Stimulated activated CD8-positive, alpha-beta memory T cell treated with anti-CD3 and anti-CD28 coated beads, Interleukin-4, amount 100 ng/mL, for 4 hours (primary cell): ENCODE data around the gene EMP2.

Experiments
- DNase-seq, 2 donors: peaks; one replicate each; pipeline ENCODE4 v3.0.0-alpha.2; 2020; ENCODE audit warnings: low read depth in 2 of 2, low spot score in 1 of 2

EMP2 gene

DNA sequence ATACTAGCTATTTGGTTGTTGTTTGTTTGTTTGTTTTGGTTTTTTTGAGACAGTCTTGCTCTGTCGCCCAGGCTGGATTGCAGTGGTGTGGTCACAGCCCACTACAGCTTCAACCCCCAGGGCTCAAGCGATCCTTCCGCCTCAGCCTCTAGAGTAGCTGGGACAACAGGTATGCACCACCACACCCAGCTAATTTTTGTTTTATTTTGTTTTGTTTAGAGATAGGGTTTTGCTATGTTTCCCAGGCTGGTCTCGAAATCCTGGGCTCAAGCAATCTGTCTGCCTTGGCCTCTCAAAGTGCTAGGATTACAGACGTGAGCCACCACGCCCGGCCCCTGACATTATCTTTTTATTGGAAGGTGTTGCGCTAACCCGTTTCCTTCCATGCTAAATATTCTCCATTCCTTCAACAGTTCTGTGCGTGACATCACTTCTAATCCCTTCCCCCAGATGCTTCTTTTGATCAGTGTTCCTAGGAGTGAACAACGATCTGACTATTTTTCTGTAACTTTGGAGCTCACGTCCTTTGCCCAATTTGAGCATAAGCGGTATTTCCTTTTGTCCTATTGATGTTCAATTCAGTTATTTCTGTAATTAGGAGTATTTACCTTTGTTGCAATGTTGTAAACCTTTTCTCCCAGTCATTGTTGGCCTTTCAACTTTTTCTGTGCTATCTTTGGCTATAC lies 30.2 kb upstream of the EMP2 start:
- DNase-seq = no peak

DNA sequence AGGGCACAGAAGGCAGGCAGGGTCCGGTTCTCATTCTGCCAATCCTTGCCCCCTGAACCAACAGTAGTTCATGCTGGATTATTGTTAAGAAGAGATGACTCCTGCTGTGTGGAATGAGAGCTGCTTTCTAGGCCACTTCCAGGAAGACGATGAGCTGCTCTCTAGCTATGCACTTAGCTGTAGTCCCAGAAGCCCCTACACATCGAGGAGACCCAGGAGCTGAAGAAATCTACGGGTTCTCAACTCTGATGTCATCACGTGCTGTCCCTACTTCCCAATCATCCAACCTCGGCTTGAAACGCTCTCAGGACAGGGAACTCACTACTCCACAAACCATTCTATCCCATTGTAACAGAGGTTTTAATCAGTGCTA lies 29.0 kb upstream of the EMP2 start:
- DNase-seq = no peak

DNA sequence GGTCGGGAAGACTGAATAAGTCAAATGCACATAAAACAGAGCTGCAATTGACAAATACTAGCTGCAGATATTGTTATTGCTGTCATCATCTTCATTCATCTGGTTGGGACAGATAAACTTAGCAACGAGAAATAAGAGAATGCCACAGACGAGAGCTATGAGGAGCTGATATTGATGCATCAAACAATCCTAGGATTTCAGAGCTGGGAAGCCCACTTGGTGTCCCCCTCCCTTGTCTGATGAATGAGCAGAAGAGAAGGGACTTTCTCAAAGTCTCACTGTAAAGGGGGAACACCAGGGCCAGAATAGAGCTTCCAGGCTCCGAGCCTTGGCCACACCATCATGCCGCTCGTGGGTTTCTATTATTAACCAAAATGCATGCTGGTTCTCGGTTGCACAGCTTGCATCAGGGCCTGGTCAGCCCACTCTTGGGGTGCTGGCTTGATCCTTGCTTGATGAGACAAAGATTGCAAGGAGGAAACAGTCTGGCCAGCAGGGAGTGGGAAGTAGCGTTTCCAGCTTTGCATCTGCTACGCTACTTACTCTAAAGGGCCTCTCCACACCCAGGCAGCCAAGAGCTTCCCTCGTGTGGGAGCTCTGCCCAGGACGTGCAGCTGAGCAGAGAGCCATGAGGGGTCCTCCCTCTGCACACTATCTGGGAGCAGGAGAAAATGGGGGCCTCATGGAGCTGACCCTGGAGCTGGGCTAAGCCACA lies 28.4 kb upstream of the EMP2 start:
- no peak for DNase-seq

DNA sequence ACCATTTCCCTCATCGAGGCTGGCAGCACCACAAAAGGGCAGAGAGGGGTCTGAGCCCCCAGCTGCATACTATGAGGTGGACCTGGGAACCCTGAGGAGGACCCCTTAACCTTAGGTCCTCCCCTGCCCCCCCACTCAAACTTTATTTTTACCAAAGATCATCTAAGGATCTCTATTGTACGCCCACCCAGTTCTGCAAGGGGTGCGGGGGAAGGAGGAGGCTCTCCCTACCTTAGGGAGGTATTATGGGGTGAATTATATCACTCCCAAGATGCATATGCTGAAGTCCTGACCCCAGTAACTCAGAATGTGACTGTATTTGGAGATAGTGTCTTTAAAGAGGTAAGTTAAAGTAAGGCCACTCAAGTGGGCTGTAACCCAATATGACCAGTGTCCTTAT lies 26.8 kb upstream of the EMP2 start:
- DNase-seq = no peak

DNA sequence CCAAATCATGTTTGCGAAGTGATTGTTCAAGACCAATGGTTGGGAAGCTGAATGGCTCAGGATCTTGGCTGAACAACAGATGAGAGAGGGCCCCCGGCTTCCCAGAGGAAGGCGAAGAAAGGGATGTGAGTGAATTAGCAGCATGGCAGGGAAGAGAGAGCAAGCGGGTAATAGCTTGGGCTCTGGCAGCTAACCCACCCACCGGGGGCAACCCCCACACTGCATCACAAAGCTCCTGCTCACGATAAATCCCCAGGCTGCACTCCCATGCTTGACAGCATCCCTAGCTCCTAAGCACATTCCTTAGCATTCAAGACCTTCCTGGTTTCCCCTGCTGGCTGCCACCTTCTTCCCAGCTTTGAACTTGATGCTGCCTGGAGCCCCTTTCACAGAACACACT lies 26.2 kb upstream of the EMP2 start:
- DNase-seq = no peak

DNA sequence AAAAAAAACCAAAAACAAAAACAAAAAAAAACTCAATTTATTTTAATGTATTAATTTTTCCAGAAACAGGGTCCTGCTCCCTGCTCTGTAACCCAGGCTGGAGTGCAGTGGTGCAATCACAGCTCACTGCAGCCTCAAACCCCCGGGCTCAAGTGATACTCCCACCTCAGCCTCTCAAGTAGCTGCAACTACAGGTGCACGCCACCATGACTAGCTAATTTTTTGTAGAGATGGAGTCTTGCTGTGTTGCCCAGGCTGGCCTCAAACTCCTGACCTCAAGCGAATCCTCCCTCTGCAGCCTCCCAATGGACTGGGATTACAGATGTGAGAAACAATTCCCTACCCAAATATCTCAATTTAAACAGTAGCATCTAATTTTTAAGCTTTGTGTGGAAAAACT lies 25.2 kb upstream of the EMP2 start:
- DNase-seq = no peak

DNA sequence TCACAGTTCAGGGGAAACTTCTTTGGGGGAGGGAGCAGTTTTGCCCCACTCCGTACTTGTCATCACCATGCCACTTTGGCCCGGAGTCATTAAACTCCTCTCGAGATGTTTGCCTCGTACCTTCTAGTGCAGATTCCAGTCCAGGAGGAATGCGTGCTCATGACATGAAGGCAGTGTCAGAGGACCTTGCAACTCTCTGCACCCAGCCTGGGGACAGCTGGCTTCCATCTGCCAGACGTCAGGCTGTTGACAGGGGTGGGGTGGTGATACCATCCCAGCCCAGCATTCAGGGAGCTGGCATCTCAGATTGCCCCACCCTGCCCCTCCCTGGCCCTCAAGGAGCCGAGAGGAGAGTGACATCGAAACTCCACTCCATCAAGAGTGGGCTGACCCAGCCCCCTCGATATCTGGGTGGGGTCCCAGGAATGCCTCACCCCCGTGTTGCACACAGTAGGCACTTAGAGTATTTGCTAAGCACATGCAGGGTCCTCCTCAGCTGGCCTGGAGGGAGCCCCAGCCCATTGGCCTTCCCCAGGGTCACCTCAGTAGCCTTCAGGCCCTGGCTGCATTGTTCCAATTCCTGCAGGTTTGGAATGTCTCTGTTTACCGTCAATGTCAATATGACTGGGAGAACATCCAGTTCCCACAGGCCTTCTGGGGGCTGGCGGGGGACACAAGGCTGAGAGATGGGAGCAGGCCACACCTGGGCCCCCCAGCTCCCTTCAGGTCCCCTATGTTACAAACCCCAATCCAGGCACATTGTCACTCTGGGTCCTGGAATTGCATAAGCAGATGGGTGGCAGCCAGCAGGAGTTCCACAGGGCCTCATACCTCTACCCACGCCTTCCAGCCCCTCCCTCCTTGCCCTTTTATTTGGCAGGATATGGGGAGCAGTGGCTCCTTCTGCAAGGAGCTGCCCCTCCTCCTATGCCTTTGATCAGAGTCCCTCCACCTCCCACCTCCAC lies 21.3 kb upstream of the EMP2 start:
- DNase-seq = no peak

DNA sequence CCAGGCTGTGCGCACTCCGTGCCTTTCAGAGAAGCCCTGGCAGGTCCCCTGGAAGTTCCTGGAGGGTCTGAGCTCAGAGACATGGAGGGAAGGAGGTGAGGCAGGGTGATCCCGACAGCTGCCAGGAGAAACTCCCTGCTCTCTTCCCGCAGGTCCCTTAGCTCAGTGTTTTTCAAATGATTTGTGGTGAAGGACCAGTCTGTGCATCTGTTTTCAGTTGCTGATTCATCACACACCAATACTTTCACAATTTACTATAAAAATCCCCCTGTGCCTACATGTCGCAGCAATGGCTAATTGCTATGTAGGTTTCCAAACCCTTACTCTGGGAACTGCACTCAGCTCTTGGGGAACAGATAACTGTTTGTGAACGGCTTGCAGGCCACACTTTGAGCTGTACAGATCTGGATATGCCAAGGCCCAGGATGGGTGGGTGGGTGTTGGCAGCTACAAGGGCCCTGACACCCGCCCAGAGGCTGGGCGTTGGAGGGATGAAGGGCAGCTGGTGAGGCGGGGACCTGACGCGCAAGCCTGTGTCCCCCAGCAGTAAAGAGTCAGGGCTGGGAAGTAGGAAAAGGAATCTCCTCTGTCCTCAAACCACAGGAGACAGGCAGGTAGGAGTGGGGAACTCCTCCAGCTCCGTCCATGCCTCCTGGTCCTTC lies 20.5 kb upstream of the EMP2 start:
- no peak for DNase-seq

DNA sequence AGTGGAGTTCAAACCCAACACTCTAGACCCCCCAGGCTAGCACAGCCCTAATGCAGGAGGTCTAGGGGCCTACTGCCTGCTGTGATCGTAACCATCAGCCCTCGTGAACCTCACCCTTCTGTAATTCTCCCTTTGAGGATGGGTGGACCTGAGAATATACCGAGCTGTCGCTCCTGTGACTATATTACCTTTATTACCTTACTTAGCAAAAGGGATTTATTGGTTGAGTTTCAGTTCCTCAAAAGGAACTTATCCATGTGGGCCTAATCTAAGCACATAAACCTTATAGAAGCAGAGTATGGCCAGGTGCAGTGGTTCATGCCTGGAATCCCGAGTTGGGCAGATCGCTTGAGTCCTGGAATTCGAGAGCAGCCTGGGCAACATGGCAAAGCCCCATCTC lies 19.2 kb upstream of the EMP2 start:
- no peak for DNase-seq

DNA sequence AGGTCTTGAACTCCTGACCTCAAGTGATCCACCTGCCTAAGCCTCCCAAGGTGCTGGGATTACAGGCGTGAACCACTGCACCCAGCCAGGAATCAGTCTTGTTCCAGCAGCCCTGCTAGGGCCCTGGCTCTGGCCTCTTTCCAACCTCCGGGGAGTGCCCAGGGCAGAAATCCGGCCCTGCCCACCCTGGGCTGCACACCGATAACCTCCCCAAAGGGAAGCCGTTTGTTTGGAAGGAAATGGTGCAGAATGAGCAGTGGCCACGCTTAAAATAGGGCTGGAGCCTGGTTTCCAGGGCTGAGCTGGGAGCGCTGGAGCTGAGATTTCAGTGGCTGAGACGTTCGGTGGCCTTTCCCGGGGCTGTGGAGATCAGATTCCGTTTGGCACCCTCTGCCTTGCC lies 17.8 kb upstream of the EMP2 start:
- no peak for DNase-seq

DNA sequence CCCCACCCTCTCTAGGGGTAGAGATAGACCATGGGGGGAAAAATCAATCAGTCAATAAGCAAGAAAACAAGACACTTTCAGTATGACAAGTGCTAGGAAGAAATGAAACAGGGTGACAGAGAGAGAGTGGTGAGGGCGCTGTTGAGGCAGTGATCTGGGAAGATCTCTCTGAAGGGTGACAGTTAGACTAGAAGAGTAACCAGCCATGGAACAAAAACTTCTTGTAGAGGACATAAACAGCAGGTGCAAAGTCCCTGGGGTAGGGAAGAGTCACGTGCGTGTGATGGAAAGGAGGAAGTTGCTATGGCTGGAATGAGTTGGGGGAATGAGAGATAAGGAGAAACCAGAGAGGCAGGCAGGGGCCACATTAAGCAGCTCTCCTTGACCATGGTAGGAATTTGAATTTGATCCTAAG lies 16.8 kb upstream of the EMP2 start:
- no peak for DNase-seq

DNA sequence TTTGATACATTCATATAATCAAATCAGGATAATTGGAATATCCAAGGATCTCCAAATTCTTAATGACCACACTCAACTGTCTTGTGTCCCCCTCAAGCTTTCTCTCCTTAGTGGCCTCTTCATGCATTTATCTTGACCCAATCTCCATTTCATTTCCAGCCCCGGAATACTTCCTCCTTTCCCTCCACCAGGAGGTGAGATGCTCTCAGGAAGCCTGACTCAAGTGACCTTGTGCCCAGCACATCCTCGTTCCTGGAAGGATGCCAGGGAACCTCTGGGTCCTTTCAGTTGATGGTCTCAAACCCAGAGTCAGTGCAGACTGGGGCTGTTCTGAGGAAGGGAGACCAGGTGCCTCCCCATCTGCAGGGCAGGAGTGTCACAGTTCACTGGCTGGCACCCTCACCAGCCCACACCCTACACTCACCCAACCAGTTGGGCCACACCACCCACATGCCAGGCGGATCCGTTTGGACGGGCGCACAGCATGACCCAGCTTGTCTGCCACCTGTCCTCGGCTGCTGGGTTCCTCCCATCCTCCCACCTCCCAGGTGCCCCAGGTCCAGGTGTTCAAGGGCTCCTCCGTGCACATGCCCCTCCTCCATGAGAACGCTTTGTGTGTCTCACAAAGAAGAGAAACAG lies 14.0 kb upstream of the EMP2 start:
- DNase-seq = no peak

DNA sequence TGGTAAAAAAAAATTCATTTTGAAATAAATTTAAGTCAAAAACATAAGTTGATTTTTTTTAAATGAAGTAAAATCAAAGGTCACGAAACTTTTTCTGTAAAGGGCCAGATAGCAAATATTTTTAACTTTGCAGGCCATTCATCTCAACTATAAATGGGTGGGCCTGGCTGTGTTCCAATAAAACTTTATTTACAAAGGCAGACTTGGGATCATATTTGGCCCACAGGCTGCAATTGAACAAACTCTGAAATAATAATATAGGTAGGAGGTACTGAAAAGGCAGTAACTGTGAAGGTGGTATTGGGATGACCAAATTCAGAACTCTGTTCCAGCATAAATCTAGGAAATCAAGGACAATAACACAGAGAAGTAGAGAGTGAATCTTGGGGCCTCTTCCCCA lies 12.2 kb upstream of the EMP2 start:
- no peak for DNase-seq

DNA sequence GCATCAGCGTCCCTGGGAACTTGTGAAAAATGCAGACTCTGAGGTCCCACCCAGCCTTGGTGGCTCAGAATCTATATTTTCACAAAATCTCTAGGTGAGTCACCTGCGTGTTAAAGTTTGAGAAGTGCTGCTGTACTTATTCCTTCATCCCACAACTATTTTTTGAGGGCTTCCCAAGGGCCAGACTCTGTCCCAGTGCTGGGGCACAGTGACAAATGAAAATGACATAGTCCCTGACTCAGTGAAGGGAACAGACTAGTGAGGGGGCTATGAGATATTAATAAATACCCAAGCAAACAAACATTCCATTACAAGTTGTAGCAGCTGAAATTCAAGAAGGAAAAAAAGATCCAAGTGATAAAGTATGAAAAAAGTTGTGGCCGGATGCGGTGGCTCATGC lies 9.9 kb upstream of the EMP2 start:
- DNase-seq = no peak

DNA sequence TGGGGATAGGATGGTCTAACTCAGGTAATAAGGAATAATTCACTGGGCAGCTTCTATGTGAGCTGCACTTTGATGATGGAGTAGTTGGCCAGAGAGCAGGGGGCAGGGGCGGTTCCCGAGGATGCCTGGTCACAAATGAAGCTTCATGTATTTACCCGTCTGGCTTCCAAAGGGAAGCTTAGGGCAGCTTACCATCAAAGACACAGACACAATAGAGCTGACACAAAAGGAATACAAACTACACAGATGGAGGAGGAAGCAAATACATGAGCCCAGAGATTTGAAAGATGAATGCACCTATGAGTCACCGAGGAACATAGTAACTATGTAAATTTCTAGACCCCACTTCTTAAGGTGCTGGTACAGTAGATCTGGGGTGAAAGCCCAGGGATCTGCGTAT lies 8.7 kb upstream of the EMP2 start:
- no peak for DNase-seq

DNA sequence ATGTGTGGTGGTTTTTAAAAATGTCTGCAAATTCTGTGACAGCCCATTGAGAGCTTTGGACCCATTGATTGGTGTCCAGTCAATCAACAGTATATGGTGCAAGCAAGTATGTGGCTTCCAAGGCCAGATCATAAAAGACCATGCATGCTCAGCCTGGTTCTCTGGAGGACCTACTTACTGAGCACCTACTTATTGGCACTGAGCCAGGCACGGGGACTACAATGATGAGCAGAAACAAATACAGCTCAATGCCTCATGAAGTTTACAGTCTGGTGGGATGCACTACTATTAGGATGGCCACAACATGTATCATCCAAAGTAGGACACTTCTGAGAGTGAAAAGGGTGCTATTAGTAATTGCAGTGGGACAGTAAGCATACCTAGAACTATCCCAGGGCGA lies 7.2 kb upstream of the EMP2 start:
- DNase-seq = no peak

DNA sequence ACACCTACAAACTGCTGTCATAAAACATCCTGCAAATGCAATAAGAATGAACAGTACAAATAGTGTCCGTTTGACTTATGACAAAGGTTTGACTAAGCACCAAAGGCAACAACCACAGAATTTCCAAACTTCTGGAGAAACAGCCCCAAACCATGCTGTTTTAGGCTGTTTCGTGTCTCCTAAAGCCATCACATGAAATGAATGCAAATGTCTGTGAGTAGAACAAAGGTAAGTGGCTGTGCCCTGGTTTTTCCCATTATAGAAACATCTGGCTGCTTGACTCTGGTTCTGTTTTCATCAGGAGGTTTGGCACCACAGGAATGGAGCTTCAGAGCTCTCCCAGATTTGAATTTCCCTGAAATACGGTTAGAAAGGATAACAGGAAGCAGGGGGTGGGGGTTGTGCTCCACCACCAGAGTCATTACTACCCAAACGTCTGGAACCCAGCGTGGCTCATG lies 4.6 kb upstream of the EMP2 start:
- no peak for DNase-seq

DNA sequence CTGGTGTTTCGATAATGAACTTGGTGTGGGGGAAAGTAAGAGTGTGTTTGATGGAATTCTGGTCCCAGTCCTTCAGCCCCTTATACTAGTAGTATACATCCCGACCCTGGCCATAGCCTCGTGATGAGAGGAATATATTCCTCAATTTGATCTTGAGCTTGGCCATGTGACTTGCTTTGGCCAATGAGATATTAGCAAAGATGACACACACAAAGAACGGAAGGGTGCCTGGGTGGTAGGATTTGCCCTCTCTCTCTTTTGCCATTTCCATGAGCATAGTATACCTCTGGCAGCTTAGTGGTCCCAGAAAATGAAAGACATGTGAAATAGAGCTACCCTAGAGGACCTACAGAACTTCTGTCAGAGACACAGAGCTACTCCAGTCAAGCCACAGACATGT lies 2.9 kb upstream of the EMP2 start:
- DNase-seq = no peak

DNA sequence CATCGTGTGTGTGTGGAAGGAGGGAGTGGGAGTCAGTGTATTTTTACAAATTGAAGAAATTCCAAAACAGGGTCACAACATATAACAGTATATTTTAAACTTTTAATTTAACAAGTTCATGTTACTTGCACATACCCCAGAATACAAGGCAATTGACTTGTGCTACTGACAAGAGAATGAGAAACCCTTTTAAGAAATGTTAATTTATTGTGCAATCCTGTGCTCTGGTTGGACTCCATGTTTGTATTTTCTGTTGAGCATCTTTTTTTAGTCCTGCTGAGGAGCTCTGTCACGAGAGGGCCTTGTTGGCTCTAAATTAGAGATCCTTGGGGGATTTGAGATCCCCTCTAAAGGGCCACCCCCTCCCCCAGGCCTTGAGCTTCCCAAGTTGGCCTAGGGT lies 1.1 kb upstream of the EMP2 start:
- no peak for DNase-seq

DNA sequence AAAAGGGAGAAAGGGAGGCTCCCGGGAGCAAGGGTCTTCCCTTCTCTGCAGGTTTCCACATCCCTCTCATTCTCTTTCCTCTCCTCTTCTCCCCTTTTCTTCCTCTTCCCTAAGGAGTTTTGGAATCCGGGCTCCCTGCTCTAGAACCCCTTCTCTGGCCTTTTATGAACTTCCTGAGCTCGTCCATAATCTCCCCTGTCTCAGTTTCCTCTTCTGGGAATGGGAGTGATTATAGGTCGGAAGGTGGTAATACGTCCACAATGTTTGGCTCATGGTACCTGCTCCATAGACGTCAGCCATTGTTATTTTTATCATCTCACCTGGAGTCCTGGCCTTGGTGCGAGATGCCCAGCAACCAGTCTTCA lies 467 bp upstream of the EMP2 start:
- DNase-seq = no peak

DNA sequence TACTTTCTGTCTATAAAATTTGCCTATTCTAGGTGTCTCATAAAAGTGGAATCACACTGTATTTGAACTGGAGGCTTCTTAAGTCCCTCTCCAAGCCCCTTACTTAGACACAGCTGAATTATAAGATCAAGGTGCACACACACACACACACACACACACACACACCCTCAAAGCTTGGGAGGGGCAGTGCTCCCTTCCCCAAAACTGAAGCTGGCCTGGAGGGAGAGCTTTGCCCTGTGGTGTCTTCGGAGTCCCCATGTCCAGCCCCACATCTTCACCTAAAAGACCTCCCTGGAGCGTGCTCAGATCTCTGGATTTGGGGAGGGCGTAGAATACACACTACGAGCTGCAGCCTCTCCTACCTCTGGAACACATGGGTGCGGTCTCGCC lies 828 bp downstream of the EMP2 start:
- DNase-seq = no peak
